NT2/D1 (cell line): ENCODE results near the gene CFTR.

Experiments
- DNase-seq: peaks from one replicate; pipeline ENCODE4 v3.0.0-alpha.2; 2011; ENCODE audit warnings: low read depth, low spot score
- H3K27me3 ChIP-seq: 2 replicates; pipeline ENCODE4 v1.6.0; 2011; ENCODE audit warnings: mild to moderate bottlenecking; ENCODE audit not compliant: insufficient read length, insufficient read depth
- H3K36me3 ChIP-seq: 2 replicates; pipeline ENCODE4 v1.6.1; 2011; ENCODE audit warnings: mild to moderate bottlenecking, low read length, mixed read lengths; ENCODE audit not compliant: insufficient read depth, insufficient read length
- H3K4me1 ChIP-seq: 2 replicates; pipeline ENCODE4 v1.5.1; 2011; ENCODE audit not compliant: insufficient read depth, insufficient read length
- H3K4me3 ChIP-seq: 2 replicates; pipeline ENCODE4 v1.5.1; 2011; ENCODE audit warnings: low read depth; ENCODE audit not compliant: insufficient read length
- H3K9ac ChIP-seq: 2 replicates; pipeline ENCODE4 v1.6.0; 2011; ENCODE audit warnings: low read depth; ENCODE audit not compliant: insufficient read length
- H3K9me3 ChIP-seq: 2 replicates; pipeline ENCODE4 v1.5.1; 2011; ENCODE audit warnings: mild to moderate bottlenecking, low read length; ENCODE audit not compliant: insufficient read depth
- SUZ12 ChIP-seq: IDR thresholded peaks from 2 replicates; pipeline ENCODE4 v1.6.1; 2011; ENCODE audit not compliant: insufficient read length, insufficient read depth; ENCODE audit errors: extremely low read depth
- YY1 ChIP-seq: IDR thresholded peaks from 2 replicates; pipeline ENCODE4 v1.6.1; 2011; ENCODE audit not compliant: insufficient read length, insufficient read depth
- ZNF274 ChIP-seq: IDR thresholded peaks from 2 replicates; pipeline ENCODE4 v1.6.1; 2011; ENCODE audit warnings: mild to moderate bottlenecking, low read depth, low read length

The CFTR gene

GRCh38 chr7:117665368-117665767 is 185.5 kb downstream of the CFTR start:
- Histone ChIP-seq H3K9me3 (no peaks in the 10 kb centered on the region), H3K9ac (no peak overlapping the region), H3K4me1 (no peaks in the 10 kb centered on the region), H3K27me3 (no peaks in the 10 kb centered on the region), H3K36me3 (no peaks in the 10 kb centered on the region), H3K4me3 (no peak overlapping the region)
- TF ChIP-seq SUZ12 (no peak), YY1 (no peak), ZNF274 (no peak)
- DNase-seq = no peak

GRCh38 chr7:117666031-117666430 is 186.2 kb downstream of the CFTR start:
- no peaks in the 10 kb centered on the region for H3K9me3 ChIP-seq
- no peak for DNase-seq
- H3K4me3 ChIP-seq = no peak overlapping the region
- H3K27me3 ChIP-seq = no peaks in the 10 kb centered on the region
- TF ChIP-seq YY1 = no peak
- no peak for TF ChIP-seq ZNF274
- no peaks in the 10 kb centered on the region for H3K36me3 ChIP-seq
- no peaks in the 10 kb centered on the region for H3K4me1 ChIP-seq
- no peak overlapping the region for H3K9ac ChIP-seq

GRCh38 chr7:117666689-117667088 is 186.9 kb downstream of the CFTR start:
- Histone ChIP-seq H3K9me3 (no peaks in the 10 kb centered on the region), H3K36me3 (no peaks in the 10 kb centered on the region), H3K9ac (no peak overlapping the region), H3K4me3 (no peak overlapping the region), H3K4me1 (no peaks in the 10 kb centered on the region), H3K27me3 (no peaks in the 10 kb centered on the region)
- DNase-seq = no peak
- TF ChIP-seq YY1 (no peak), ZNF274 (no peak)

GRCh38 chr7:117667456-117667855 is 187.6 kb downstream of the CFTR start:
- TF ChIP-seq ZNF274 (no peak), YY1 (no peak), SUZ12 (no peak)
- no peaks in the 10 kb centered on the region for H3K27me3 ChIP-seq
- no peak overlapping the region for H3K4me3 ChIP-seq
- no peaks in the 10 kb centered on the region for H3K4me1 ChIP-seq
- no peak overlapping the region for H3K9ac ChIP-seq
- H3K9me3 ChIP-seq = no peaks in the 10 kb centered on the region
- H3K36me3 ChIP-seq = no peaks in the 10 kb centered on the region
- DNase-seq = no peak

GRCh38 chr7:117669818-117670217 is 190.0 kb downstream of the CFTR start:
- Histone ChIP-seq H3K27me3 (no peaks in the 10 kb centered on the region), H3K9me3 (no peaks in the 10 kb centered on the region), H3K4me1 (no peaks in the 10 kb centered on the region), H3K36me3 (no peaks in the 10 kb centered on the region), H3K9ac (no peak overlapping the region), H3K4me3 (no peak overlapping the region)
- DNase-seq = no peak
- TF ChIP-seq SUZ12 = no peak
- TF ChIP-seq YY1 = no peak
- no peak for TF ChIP-seq ZNF274

- TF ChIP-seq SUZ12 (no peak), ZNF274 (no peak), YY1 (no peak)
- Histone ChIP-seq H3K27me3 (no peaks in the 10 kb centered on the region), H3K4me1 (no peaks in the 10 kb centered on the region), H3K9me3 (no peaks in the 10 kb centered on the region), H3K9ac (no peak overlapping the region), H3K4me3 (no peak overlapping the region), H3K36me3 (no peaks in the 10 kb centered on the region)
- no peak for DNase-seq
These were observed 192.6 kb downstream of the CFTR start for GRCh38 chr7:117672453-117672852.

- Histone ChIP-seq H3K9me3 (no peaks in the 10 kb centered on the region), H3K4me3 (no peak overlapping the region), H3K27me3 (no peaks in the 10 kb centered on the region), H3K9ac (peak overlapping the region; percentile 32), H3K4me1 (no peaks in the 10 kb centered on the region), H3K36me3 (no peaks in the 10 kb centered on the region)
- no peak for DNase-seq
- TF ChIP-seq ZNF274 (no peak), YY1 (no peak), SUZ12 (no peak)
These were observed 193.5 kb downstream of the CFTR start for GRCh38 chr7:117673367-117673766.

- Histone ChIP-seq H3K9me3 (no peaks in the 10 kb centered on the region), H3K4me1 (no peaks in the 10 kb centered on the region), H3K4me3 (no peak overlapping the region), H3K9ac (peak overlapping the region; percentile 32), H3K36me3 (no peaks in the 10 kb centered on the region), H3K27me3 (no peaks in the 10 kb centered on the region)
- DNase-seq = no peak
- TF ChIP-seq ZNF274 = no peak
These were observed 194.0 kb downstream of the CFTR start for GRCh38 chr7:117673839-117674238.
